CD14-positive monocyte (primary cell): ENCODE data around the gene CRAT. TPM values are rescaled to one million over a fixed set of nuclear protein-coding genes. Genes with fewer than 3 reads are reported as not detected.

Experiments used
- DNase-seq, 3 donors: peaks; one replicate each; pipeline ENCODE4 v3.0.0-alpha.2; 2011 to 2022
- H2AFZ ChIP-seq: 2 replicates; pipeline ENCODE4 v1.6.0; 2012; ENCODE audit warnings: mild to moderate bottlenecking, low read depth, low read length, inconsistent platforms; ENCODE audit not compliant: insufficient read depth, poor library complexity, severe bottlenecking
- H3K27ac ChIP-seq, 2 donors: 1 replicate in 1 of 2; 2 replicates in 1 of 2; pipeline ENCODE4 v1.5.1; 2012 to 2013; ENCODE audit warnings: low read length in 2 of 2, control low read depth in 1 of 2, inconsistent platforms in 1 of 2, low read depth in 1 of 2, mild to moderate bottlenecking in 1 of 2
- H3K27me3 ChIP-seq, 2 donors: one replicate each; pipeline versions ENCODE4 v1.6.0 to v1.6.1; 2011 to 2013; ENCODE audit warnings: low read length in 2 of 2; ENCODE audit not compliant: control insufficient read depth in 2 of 2, insufficient read depth in 2 of 2
- H3K36me3 ChIP-seq, 2 donors: replicated peaks in 1 of 2; 1 replicate in 1 of 2; 2 replicates in 1 of 2; pipeline versions ENCODE4 v1.5.1 to v1.6.1; 2012 to 2013; ENCODE audit warnings: low read length in 2 of 2, control low read depth in 1 of 2, inconsistent platforms in 1 of 2, mild to moderate bottlenecking in 1 of 2; ENCODE audit not compliant: insufficient read depth in 2 of 2, control insufficient read depth in 1 of 2
- H3K4me1 ChIP-seq, 2 donors: 1 replicate in 1 of 2; 2 replicates in 1 of 2; pipeline versions ENCODE4 v1.5.1 to v1.6.1; 2012 to 2013; ENCODE audit warnings: low read length in 2 of 2, control low read depth in 1 of 2, inconsistent platforms in 1 of 2, mild to moderate bottlenecking in 1 of 2, moderate library complexity in 1 of 2; ENCODE audit not compliant: insufficient read depth in 2 of 2, control insufficient read depth in 1 of 2
- H3K4me2 ChIP-seq: replicated peaks from 2 replicates; pipeline ENCODE3; 2012; ENCODE audit warnings: low read length, moderate library complexity, mild to moderate bottlenecking; ENCODE audit not compliant: poor library complexity, severe bottlenecking; ENCODE audit errors: extremely low read depth
- H3K4me3 ChIP-seq, 3 experiments: fragments of 200-600 bp in 1 of 3; sonication (generic) in 1 of 3; replicated peaks in 1 of 3; 1 replicate in 2 of 3; 2 replicates in 1 of 3; pipeline ENCODE4 v1.5.1; 2011 to 2013; ENCODE audit warnings: low read length in 3 of 3, mild to moderate bottlenecking in 3 of 3, control low read depth in 2 of 3, low read depth in 2 of 3, inconsistent platforms in 1 of 3, moderate library complexity in 1 of 3
- H3K79me2 ChIP-seq: 2 replicates; pipeline ENCODE4 v1.6.0; 2012; ENCODE audit warnings: mild to moderate bottlenecking, control low read depth, inconsistent platforms, low read length, moderate library complexity; ENCODE audit not compliant: insufficient read depth
- H3K9ac ChIP-seq: 2 replicates; pipeline ENCODE4 v1.6.0; 2017; ENCODE audit warnings: low read length, mild to moderate bottlenecking; ENCODE audit not compliant: insufficient read depth, poor library complexity, severe bottlenecking
- H3K9me3 ChIP-seq, 2 donors: replicated peaks in 1 of 2; 1 replicate in 1 of 2; 2 replicates in 1 of 2; pipeline versions ENCODE4 v1.5.1 to v1.6.1; 2012 to 2013; ENCODE audit warnings: low read length in 2 of 2, control low read depth in 1 of 2; ENCODE audit not compliant: control insufficient read depth in 1 of 2, insufficient read depth in 1 of 2
- H4K20me1 ChIP-seq: 2 replicates; pipeline ENCODE4 v1.6.0; 2012; ENCODE audit warnings: mild to moderate bottlenecking, low read length, control low read depth, moderate library complexity; ENCODE audit not compliant: insufficient read depth
- H3K27ac Mint-ChIP-seq, 7 donors: one replicate each; pipeline ENCODE4 v1.8.0; 2020; ENCODE audit warnings: mild to moderate bottlenecking in 7 of 7, mixed read lengths in 7 of 7, moderate library complexity in 6 of 7, inconsistent platforms in 2 of 7
- H3K27me3 Mint-ChIP-seq, 3 donors: one replicate each; pipeline ENCODE4 v1.8.0; 2021 to 2022; ENCODE audit warnings: low read depth in 3 of 3, mild to moderate bottlenecking in 3 of 3, mixed read lengths in 3 of 3, moderate library complexity in 3 of 3, inconsistent platforms in 1 of 3
- H3K36me3 Mint-ChIP-seq, 2 donors: one replicate each; pipeline ENCODE4 v1.8.0; 2020; ENCODE audit warnings: mixed read lengths in 2 of 2, inconsistent platforms in 1 of 2, mild to moderate bottlenecking in 1 of 2
- H3K4me1 Mint-ChIP-seq: one replicate; pipeline ENCODE4 v1.8.0; 2020; ENCODE audit warnings: mild to moderate bottlenecking, mixed read lengths
- H3K4me3 Mint-ChIP-seq, 2 donors: one replicate each; pipeline ENCODE4 v1.8.0; 2020; ENCODE audit warnings: mild to moderate bottlenecking in 2 of 2, mixed read lengths in 2 of 2, moderate library complexity in 1 of 2
- H3K9me3 Mint-ChIP-seq, 7 donors: one replicate each; pipeline ENCODE4 v1.8.0; 2020 to 2022; ENCODE audit warnings: mixed read lengths in 7 of 7, mild to moderate bottlenecking in 6 of 7, moderate library complexity in 6 of 7, inconsistent platforms in 2 of 7
- CTCF ChIP-seq: fragments of 200-600 bp; IDR thresholded peaks from one replicate; pipeline ENCODE4 v1.8.0; 2022; ENCODE audit warnings: antibody characterized with exemption, mild to moderate bottlenecking
- whole genome bisulfite sequencing: methylation state at CpG from one replicate; pipeline ENCODE4 v1.1.5; 2013; ENCODE audit warnings: missing lambda C conversion rate; ENCODE audit not compliant: insufficient coverage; 5-methylcytosine and 5-hydroxymethylcytosine counted together
- intact Hi-C, 2 donors: fragments of 100-400 bp; cut with micrococcal nuclease; formaldehyde crosslinking; loops; one replicate each; pipeline versions ENCODE4 v1.15.0 to v1.15.1; 2023
- polyA plus RNA-seq, 3 donors: library from polyadenylated mRNA; depleted of rRNA in 1 of 3; unstranded in 2 of 3; stranded (reverse) in 1 of 3; fragments of 300-500 nt in 2 of 3; fragments of >200 nt in 1 of 3; fragmentation: Illumina TruSeq in 2 of 3; gene quantifications; 1 replicate in 2 of 3; 2 replicates in 1 of 3; pipeline ENCODE4 v1.2.3, GENCODE V29; 2012 to 2021

Gene CRAT
- polyA plus RNA-seq, 3 donors: 12.2 to 19.4 (median 15.0) TPM

GRCh38 chr9:129053020-129053419 is 57.6 kb downstream of the CRAT start:
- H3K27me3 ChIP-seq: no peaks in the 10 kb centered on the region
- peaks cover 42 to 83% of the 10 kb centered on the region in 2 donors for H3K36me3 Mint-ChIP-seq
- H3K4me1 Mint-ChIP-seq: peaks cover 8% of the 10 kb centered on the region
- no peak overlapping the region for H3K9ac ChIP-seq
- DNase-seq: no peak
- H4K20me1 ChIP-seq: no peaks in the 10 kb centered on the region
- H3K27me3 Mint-ChIP-seq: no peaks in the 10 kb centered on the region
- H3K4me3 ChIP-seq: no peak overlapping the region
- intact Hi-C loops: no loop called here
- H3K4me1 ChIP-seq: peaks cover 2 to 4% of the 10 kb centered on the region in 2 donors
- H3K9me3 Mint-ChIP-seq: no peaks in the 10 kb centered on the region
- TF ChIP-seq CTCF: no peak
- H3K36me3 ChIP-seq: peaks cover 49 to 67% of the 10 kb centered on the region in 2 donors
- H3K27ac Mint-ChIP-seq: no peak overlapping the region
- no peak overlapping the region for H3K4me2 ChIP-seq
- no peak overlapping the region for H2AFZ ChIP-seq
- H3K9me3 ChIP-seq: no peaks in the 10 kb centered on the region
- H3K79me2 ChIP-seq: no peaks in the 10 kb centered on the region
- H3K4me3 Mint-ChIP-seq: no peak overlapping the region
- 95% methylated on average over 3 of the region's 6 CpGs for WGBS
- no peak overlapping the region for H3K27ac ChIP-seq

- H3K27me3 Mint-ChIP-seq: no peaks in the 10 kb centered on the region
- no peak overlapping the region for H3K9ac ChIP-seq
- no peak overlapping the region for H3K4me3 Mint-ChIP-seq
- H3K36me3 ChIP-seq: peaks cover 54 to 71% of the 10 kb centered on the region in 2 donors
- no peaks in the 10 kb centered on the region for H3K9me3 ChIP-seq
- TF ChIP-seq CTCF: no peak
- H2AFZ ChIP-seq: no peak overlapping the region
- no peaks in the 10 kb centered on the region for H3K79me2 ChIP-seq
- DNase-seq: no peak
- no peak overlapping the region for H3K4me3 ChIP-seq
- no peaks in the 10 kb centered on the region for H3K27me3 ChIP-seq
- peaks cover 4% of the 10 kb centered on the region for H3K4me1 Mint-ChIP-seq
- peaks cover 45 to 87% of the 10 kb centered on the region in 2 donors for H3K36me3 Mint-ChIP-seq
- no peaks in the 10 kb centered on the region for H3K4me1 ChIP-seq
- no peak overlapping the region for H3K27ac ChIP-seq
- no peak overlapping the region for H3K4me2 ChIP-seq
- no peaks in the 10 kb centered on the region for H4K20me1 ChIP-seq
- intact Hi-C loops: no loop called here
- 100% methylated on average over 3 of the region's 8 CpGs for WGBS
- H3K9me3 Mint-ChIP-seq: no peaks in the 10 kb centered on the region
- peak overlapping the region in 1 of 7 donors; percentile 28 for H3K27ac Mint-ChIP-seq
Observed at GRCh38 chr9:129052592-129052991, 58.0 kb downstream of the CRAT start.

Other genes starting within 250 kb of the CRAT start
- gene KYAT1, start 228.8 kb downstream of the CRAT start, polyA plus RNA-seq: 1 to 10 TPM; 2.4 to 4.5 (median 3.6) TPM
- gene LRRC8A, start 228.7 kb downstream of the CRAT start, polyA plus RNA-seq: 10 to 100 TPM in 2 of 3 donors, 1 to 10 TPM in 1; 7.8 to 10.8 (median 10.3) TPM
- gene PHYHD1, start 189.8 kb downstream of the CRAT start, polyA plus RNA-seq: under 1 TPM in 1 of 3 donors, not detected in 2; 0.29 TPM
- 1 to 10 TPM in 2 of 3 donors, under 1 TPM in 1; 0.76 to 8.5 (median 7.0) TPM for gene DOLK, start 163.2 kb downstream of the CRAT start, polyA plus RNA-seq
- gene NUP188, start 163.1 kb downstream of the CRAT start, polyA plus RNA-seq: 10 to 100 TPM; 10.5 to 28.2 (median 17.2) TPM
- gene SH3GLB2, start 82.5 kb downstream of the CRAT start, polyA plus RNA-seq: 10 to 100 TPM in 2 of 3 donors, 1 to 10 TPM in 1; 8.0 to 77.0 (median 25.9) TPM
- gene MIGA2, start 74.2 kb downstream of the CRAT start, polyA plus RNA-seq: 10 to 100 TPM in 1 of 3 donors, 1 to 10 TPM in 2; 1.9 to 45.4 (median 5.9) TPM
- gene DOLPP1, start 29.7 kb downstream of the CRAT start, polyA plus RNA-seq: 1 to 10 TPM; 5.4 to 6.6 (median 5.9) TPM
- gene PTPA, start 622 bp upstream of the CRAT start, polyA plus RNA-seq: 10 to 100 TPM; 11.7 to 38.5 (median 12.4) TPM
- 10 to 100 TPM in 1 of 3 donors, under 1 TPM in 2; 0.36 to 15.5 (median 0.79) TPM for gene IER5L, start 67.5 kb upstream of the CRAT start, polyA plus RNA-seq